HepG2 (cell line): ENCODE measurements around the gene LIMS2. TPM values are rescaled to one million over a fixed set of nuclear protein-coding genes. Genes with fewer than 3 reads are reported as not detected.

Source experiments
- ATAC-seq: fragments of 200-7000 bp; cut with Tn5 transposase; 3 replicates; pipeline ENCODE4 v1.9.1; 2020; ENCODE audit warnings: mild to moderate bottlenecking, moderate library complexity
- BruUV-seq: library from RNA; stranded (reverse); fragments of 400-500 nt; replicated peaks from 2 replicates; lab custom pipeline; 2021; lab: Mats Ljungman, UMichigan
- CTCF ChIA-PET: fragments of 300-600 bp; formaldehyde crosslinking; extraction: SDS; loops from one replicate; lab custom pipeline; 2021; ENCODE audit warnings: low total read pairs, inconsistent platforms, low intra/inter-chr PET ratio; lab: Yijun Ruan, JAX
- POLR2A ChIA-PET: fragments of 350-600 bp; sonication (Branson Sonifier 250); formaldehyde crosslinking; loops from one replicate; lab custom pipeline; 2020; ENCODE audit warnings: antibody characterized with exemption, inconsistent platforms; lab: Yijun Ruan, JAX
- DNase-seq: peaks from one replicate; pipeline ENCODE4 v3.0.0-alpha.2; 2015; ENCODE audit warnings: low spot score
- FAIRE-seq: peaks from 3 replicates; lab custom pipeline; 2011; peaks lifted over from hg19 to GRCh38; lab: Jason Lieb, UNC
- H2AFZ ChIP-seq: one replicate; pipeline ENCODE4 v1.6.1; 2011; ENCODE audit warnings: low read length, inconsistent platforms
- H3K27ac ChIP-seq: fragments of 300-600 bp; 3 replicates; pipeline ENCODE4 v1.8.0; 2011; ENCODE audit warnings: mixed run types, mild to moderate bottlenecking, mixed read lengths, low read length, inconsistent platforms; ENCODE audit not compliant: insufficient read depth; ENCODE audit errors: extremely low read length
- H3K27me3 ChIP-seq, 2 experiments: fragments of 200-600 bp in 1 of 2; 2 replicates in 1 of 2; 3 replicates in 1 of 2; pipeline versions ENCODE4 v1.6.0 to v1.8.0; 2011; ENCODE audit warnings: low read length in 2 of 2, mild to moderate bottlenecking in 2 of 2, moderate library complexity in 2 of 2, inconsistent platforms in 1 of 2; ENCODE audit not compliant: insufficient read depth in 2 of 2, control insufficient read depth in 1 of 2
- H3K36me3 ChIP-seq, 2 experiments: fragments of 200-600 bp in 1 of 2; replicated peaks in 1 of 2; 2 replicates in 1 of 2; 3 replicates in 1 of 2; pipeline versions ENCODE4 v1.5.1 to v1.8.0; 2011; ENCODE audit warnings: low read length in 2 of 2, inconsistent platforms in 1 of 2; ENCODE audit not compliant: insufficient read depth in 2 of 2, control insufficient read depth in 1 of 2
- H3K4me1 ChIP-seq: 2 replicates; pipeline ENCODE4 v1.5.1; 2012; ENCODE audit warnings: low read length, inconsistent platforms; ENCODE audit not compliant: insufficient read depth
- H3K4me2 ChIP-seq: 2 replicates; pipeline ENCODE4 v1.6.0; 2011; ENCODE audit warnings: low read depth, low read length, inconsistent platforms
- H3K4me3 ChIP-seq, 3 experiments: fragments of 200-600 bp in 1 of 3; sonication (generic), shearing (Covaris generic) in 1 of 3; replicated peaks in 1 of 3; 2 replicates each; pipeline ENCODE4 v1.5.1; 2011 to 2016; ENCODE audit warnings: low read length in 3 of 3, inconsistent platforms in 2 of 3, low read depth in 2 of 3, mild to moderate bottlenecking in 2 of 3, control low read depth in 1 of 3, mixed read lengths in 1 of 3; ENCODE audit not compliant: insufficient read depth in 1 of 3
- H3K79me2 ChIP-seq: one replicate; pipeline ENCODE4 v1.6.1; 2011; ENCODE audit warnings: low read length, inconsistent platforms; ENCODE audit not compliant: insufficient read depth
- H3K9ac ChIP-seq: 2 replicates; pipeline ENCODE4 v1.6.0; 2011; ENCODE audit warnings: mild to moderate bottlenecking, low read depth, low read length, inconsistent platforms; ENCODE audit not compliant: insufficient read depth
- H3K9me3 ChIP-seq: 2 replicates; pipeline ENCODE4 v1.5.1; 2012; ENCODE audit warnings: mild to moderate bottlenecking, low read length
- H4K20me1 ChIP-seq: 2 replicates; pipeline ENCODE4 v1.6.0; 2011; ENCODE audit warnings: inconsistent platforms, mild to moderate bottlenecking, low read length, moderate library complexity; ENCODE audit not compliant: insufficient read depth
- DR1 ChIP-seq: sonication (generic); formaldehyde crosslinking; IDR thresholded peaks from 2 replicates; pipeline ENCODE4 v1.8.0; 2021; ENCODE audit warnings: mild to moderate bottlenecking, missing genetic modification reagents, inconsistent platforms
- MAFK ChIP-seq, 2 experiments: IDR thresholded peaks in 1 of 2; conservative IDR thresholded peaks in 1 of 2; 2 replicates each; pipeline ENCODE4 v1.6.1; 2011; ENCODE audit warnings: improper control_type of control experiment in 2 of 2, low read length in 2 of 2
- NRL ChIP-seq: sonication (generic); formaldehyde crosslinking; IDR thresholded peaks from 2 replicates; pipeline ENCODE4 v1.5.0; 2020; ENCODE audit warnings: missing genetic modification reagents, mild to moderate bottlenecking, moderate library complexity, borderline replicate concordance
- SNAI1 ChIP-seq: sonication (generic); formaldehyde crosslinking; IDR thresholded peaks from 2 replicates; pipeline ENCODE4 v1.5.0; 2020; ENCODE audit warnings: mild to moderate bottlenecking, missing genetic modification reagents, borderline replicate concordance
- SNAPC4 ChIP-seq: sonication (generic); formaldehyde crosslinking; IDR thresholded peaks from 2 replicates; pipeline ENCODE4 v1.4.0; 2020; ENCODE audit warnings: mild to moderate bottlenecking, missing genetic modification reagents
- ZNF138 ChIP-seq: sonication (generic); formaldehyde crosslinking; IDR thresholded peaks from 2 replicates; pipeline ENCODE4 v1.5.0; 2020; ENCODE audit warnings: mild to moderate bottlenecking, low read depth, missing genetic modification reagents
- ZNF746 ChIP-seq: sonication (generic); formaldehyde crosslinking; IDR thresholded peaks from 2 replicates; pipeline ENCODE4 v1.8.0; 2022; ENCODE audit warnings: mild to moderate bottlenecking, missing genetic modification reagents
- WGBS: methylation state at CpG from one replicate; pipeline ENCODE4 v1.1.6; 2017; ENCODE audit warnings: low lambda C conversion rate; 5-methylcytosine and 5-hydroxymethylcytosine counted together
- in situ Hi-C: cut with HindIII; loops from 2 replicates; pipeline ENCODE4 v1.10.0; 2017; ENCODE audit warnings: low pct_unique_long_range_greater_than_20kb; ENCODE audit not compliant: extremely low pct_ligation_motif_present
- intact Hi-C: fragments of 100-400 bp; cut with micrococcal nuclease; formaldehyde crosslinking; loops from one replicate; pipeline ENCODE4 v1.10.0; 2022; ENCODE audit not compliant: unreplicated experiment
- polyA plus RNA-seq, 8 experiments: library from polyadenylated mRNA; depleted of rRNA in 3 of 8; stranded (reverse) in 7 of 8; unstranded in 1 of 8; fragments of >200 nt; fragmentation: Illumina TruSeq in 4 of 8; extraction: Trizol in 4 of 8; gene quantifications; 2 replicates each; pipeline versions ENCODE4 v1.2.1 to v1.2.3, GENCODE V29; 2011 to 2016; ENCODE audit warnings: low read depth in 4 of 8, missing spikeins in 1 of 8, mixed read lengths in 1 of 8; ENCODE audit not compliant: insufficient read depth in 1 of 8
- total RNA-seq, 5 experiments: library from RNA; depleted of rRNA; stranded (reverse); fragments of >200 nt; fragmentation: Illumina TruSeq; extraction: Trizol; gene quantifications; 2 replicates each; pipeline ENCODE4 v1.2.3, GENCODE V29; 2016; ENCODE audit warnings: low read depth in 1 of 5

Gene LIMS2
- total and polyA plus RNA-seq, 2 of the 13 experiments (the other 11 are each of a cell fraction or from before 2014, with no cell fraction given): 1.0 to 1.9 TPM

- no peaks in the 10 kb centered on the region for H4K20me1 ChIP-seq
- peaks cover 40% of the 10 kb centered on the region for H3K4me1 ChIP-seq
- intact Hi-C loops: no loop called here
- no peak for TF ChIP-seq MAFK (conservative IDR thresholded peaks at IDR 0.05 in 1 of 2, IDR thresholded peaks at IDR 0.05 in 1 of 2; ENCODE audit: low read length in 2 of 2)
- no peak for TF ChIP-seq ZNF138 (CRISPR knock-in tag)
- TF ChIP-seq DR1 (CRISPR knock-in tag): no peak
- TF ChIP-seq SNAPC4 (CRISPR knock-in tag): no peak
- no peak for TF ChIP-seq NRL (CRISPR knock-in tag)
- no peak for TF ChIP-seq ZNF746
- TF ChIP-seq SNAI1 (CRISPR knock-in tag): no peak
- WGBS: 40% methylated on average over 11 of the region's 13 CpGs
- in situ Hi-C loops: no loop called here
- H3K27ac ChIP-seq: no peak overlapping the region
- H3K4me3 ChIP-seq: no peak overlapping the region
- POLR2A ChIA-PET: no interaction called here
- no peak for ATAC-seq
- FAIRE-seq: no peak
- H3K4me2 ChIP-seq: no peak overlapping the region
- no peaks in the 10 kb centered on the region for H3K9me3 ChIP-seq
- H3K27me3 ChIP-seq: peaks cover 22 to 76% of the 10 kb centered on the region in 2 experiments
- H3K79me2 ChIP-seq: no peaks in the 10 kb centered on the region
- H3K36me3 ChIP-seq: no peaks in the 10 kb centered on the region
- BruUV-seq: no TSS peak
- DNase-seq: no peak
- H2AFZ ChIP-seq: no peak overlapping the region
- CTCF ChIA-PET: no interaction called here
- no peak overlapping the region for H3K9ac ChIP-seq
Observed at GRCh38 chr2:127637236-127637630, 38.1 kb downstream of the LIMS2 start.
